ENCODE measurements around the gene TNFAIP8. TPM values are rescaled to one million over a fixed set of nuclear protein-coding genes. Genes with fewer than 3 reads are reported as not detected.

The TNFAIP8 gene
- 35.6 and 40.6 TPM in 2 replicates for total RNA-seq (ENCODE audit: low replicate concordance)

DNA sequence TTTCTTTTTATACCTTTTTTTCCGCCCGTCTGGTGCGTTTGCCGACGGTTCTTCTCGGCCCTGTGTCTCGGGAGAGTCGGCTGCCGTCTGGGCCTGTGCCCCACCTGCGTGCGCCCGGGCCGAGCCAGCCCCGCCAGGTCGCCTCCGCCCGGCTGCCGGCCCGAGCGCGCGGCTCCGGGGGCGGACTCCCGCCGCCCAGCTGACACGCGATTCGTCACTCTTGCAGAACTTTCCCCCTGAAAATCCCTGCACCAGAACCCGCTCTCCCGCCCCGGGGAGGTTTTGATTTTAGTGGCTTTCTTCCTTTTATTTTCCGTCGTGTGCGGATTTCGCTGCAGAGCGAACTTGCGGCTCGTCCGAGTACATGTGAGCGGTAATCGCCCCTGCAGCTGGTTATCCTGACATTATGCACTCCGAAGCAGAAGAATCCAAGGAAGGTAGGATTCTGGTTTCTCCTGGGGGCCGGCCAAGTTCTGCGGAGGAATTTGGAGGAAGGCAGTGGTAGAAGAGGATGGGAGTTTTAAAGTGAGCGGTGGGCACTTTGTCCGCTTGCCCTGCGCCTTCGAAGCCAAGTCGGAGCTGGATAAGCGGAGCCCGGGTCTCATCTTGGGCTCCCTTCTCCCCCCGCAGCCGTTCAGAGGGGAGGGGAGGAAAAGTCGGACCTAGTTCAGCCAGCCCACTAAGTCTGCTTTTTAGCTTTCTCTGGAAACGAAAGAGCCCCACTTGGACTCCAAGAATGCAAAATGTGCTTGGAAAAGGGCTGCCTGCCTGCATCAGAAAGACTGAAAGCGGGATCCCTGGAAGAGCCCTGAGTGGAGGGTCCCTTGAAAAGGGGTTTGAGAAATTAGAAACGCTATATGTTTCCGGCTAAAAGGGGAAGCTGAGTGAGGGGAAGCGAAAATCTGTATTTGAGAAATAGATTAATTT is at the start of gene TNFAIP8:
TNFAIP8 (plus strand) TSS at position 335 of the 927 bp plus-strand sequence; CDS start at position 407, 72 bp downstream.
- no peaks in the 10 kb centered on the region for H3K36me3 ChIP-seq
- peak; percentile 71 for TF ChIP-seq EZH2 (IDR thresholded peaks at IDR 0.05)
- TF ChIP-seq, protein P1, sequence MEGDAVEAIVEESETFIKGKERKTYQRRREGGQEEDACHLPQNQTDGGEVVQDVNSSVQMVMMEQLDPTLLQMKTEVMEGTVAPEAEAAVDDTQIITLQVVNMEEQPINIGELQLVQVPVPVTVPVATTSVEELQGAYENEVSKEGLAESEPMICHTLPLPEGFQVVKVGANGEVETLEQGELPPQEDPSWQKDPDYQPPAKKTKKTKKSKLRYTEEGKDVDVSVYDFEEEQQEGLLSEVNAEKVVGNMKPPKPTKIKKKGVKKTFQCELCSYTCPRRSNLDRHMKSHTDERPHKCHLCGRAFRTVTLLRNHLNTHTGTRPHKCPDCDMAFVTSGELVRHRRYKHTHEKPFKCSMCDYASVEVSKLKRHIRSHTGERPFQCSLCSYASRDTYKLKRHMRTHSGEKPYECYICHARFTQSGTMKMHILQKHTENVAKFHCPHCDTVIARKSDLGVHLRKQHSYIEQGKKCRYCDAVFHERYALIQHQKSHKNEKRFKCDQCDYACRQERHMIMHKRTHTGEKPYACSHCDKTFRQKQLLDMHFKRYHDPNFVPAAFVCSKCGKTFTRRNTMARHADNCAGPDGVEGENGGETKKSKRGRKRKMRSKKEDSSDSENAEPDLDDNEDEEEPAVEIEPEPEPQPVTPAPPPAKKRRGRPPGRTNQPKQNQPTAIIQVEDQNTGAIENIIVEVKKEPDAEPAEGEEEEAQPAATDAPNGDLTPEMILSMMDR (IDR thresholded peaks at IDR 0.05) = no peak
- TF ChIP-seq EZH2phosphoT487 (IDR thresholded peaks at IDR 0.05) = peak; percentile 65
- H3K27ac ChIP-seq = no peak within 1 kb of the TSS
- H3K27me3 ChIP-seq = peaks cover 43% of the 10 kb centered on the region
- H3K9me3 Mint-ChIP-seq = no peaks in the 10 kb centered on the region
- H4K20me1 ChIP-seq (ENCODE audit: low read depth) = peaks cover 25% of the 10 kb centered on the region
- H3K4me3 ChIP-seq = peak within 1 kb of the TSS; percentile 68
- peak within 1 kb of the TSS; percentile 10 for H3K27ac Mint-ChIP-seq
- H3K79me2 ChIP-seq (ENCODE audit: low read depth) = no peaks in the 10 kb centered on the region
- no peaks in the 10 kb centered on the region for H3K36me3 Mint-ChIP-seq
- H3K4me3 Mint-ChIP-seq = peak within 1 kb of the TSS; percentile 88
- H3K4me2 ChIP-seq = peak within 1 kb of the TSS; percentile 89
- peaks cover 22% of the 10 kb centered on the region for H3F3A ChIP-seq (ENCODE audit: low read depth)
- H3K27me3 Mint-ChIP-seq (ENCODE audit: insufficient read depth, low read depth) = peaks cover 16% of the 10 kb centered on the region
- H3K9me3 ChIP-seq (ENCODE audit: low read depth) = no peaks in the 10 kb centered on the region
- H3K4me1 ChIP-seq = peaks cover 8% of the 10 kb centered on the region
- peak within 1 kb of the TSS; percentile 88 for H2AFZ ChIP-seq (replicated peaks)
- peak within 1 kb of the TSS; percentile 6 for H3K9ac ChIP-seq
- DNase-seq (ENCODE audit: low spot score) = peak; percentile 74
- H3K4me1 Mint-ChIP-seq = peaks cover 25% of the 10 kb centered on the region

DNA sequence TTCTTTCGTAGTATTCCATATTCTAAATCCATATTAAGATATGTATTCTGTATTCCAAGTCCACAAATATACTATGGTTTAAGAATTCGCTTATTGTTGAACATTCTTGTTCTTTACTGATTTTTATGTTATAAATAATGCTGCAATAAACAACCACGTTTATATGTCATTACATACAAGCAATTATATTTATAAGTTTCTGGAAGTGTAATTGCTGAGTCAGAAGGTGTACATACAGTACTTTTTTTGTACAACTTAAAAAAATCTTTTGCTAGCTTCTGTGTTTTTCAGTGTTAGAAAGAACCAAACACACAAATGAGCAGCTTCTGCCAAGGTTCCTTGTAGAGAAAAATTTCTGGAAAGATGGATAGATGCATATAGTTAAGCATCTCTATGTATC is 48.6 kb upstream of the TNFAIP8 start:
- TF ChIP-seq EZH2phosphoT487 (IDR thresholded peaks at IDR 0.05) = no peak
- TF ChIP-seq, protein P1 (IDR thresholded peaks at IDR 0.05) = no peak
- Histone ChIP-seq H3K9me3 (ENCODE audit: low read depth) (no peaks in the 10 kb centered on the region), H4K20me1 (ENCODE audit: low read depth) (no peaks in the 10 kb centered on the region), H3K27me3 (no peaks in the 10 kb centered on the region), H3K4me3 (no peak overlapping the region), H3K4me1 (no peaks in the 10 kb centered on the region), H3F3A (ENCODE audit: low read depth) (no peaks in the 10 kb centered on the region), H2AFZ (replicated peaks) (no peak overlapping the region), H3K36me3 (no peaks in the 10 kb centered on the region), H3K27ac (no peak overlapping the region), H3K9ac (no peak overlapping the region), H3K4me2 (no peak overlapping the region), H3K79me2 (ENCODE audit: low read depth) (no peaks in the 10 kb centered on the region)
- Mint-ChIP-seq H3K4me1 (no peaks in the 10 kb centered on the region), H3K4me3 (no peak overlapping the region), H3K36me3 (no peaks in the 10 kb centered on the region), H3K9me3 (no peaks in the 10 kb centered on the region), H3K27ac (no peak overlapping the region), H3K27me3 (ENCODE audit: insufficient read depth, low read depth) (peaks cover 5% of the 10 kb centered on the region)
- no peak for DNase-seq (ENCODE audit: low spot score)

DNA sequence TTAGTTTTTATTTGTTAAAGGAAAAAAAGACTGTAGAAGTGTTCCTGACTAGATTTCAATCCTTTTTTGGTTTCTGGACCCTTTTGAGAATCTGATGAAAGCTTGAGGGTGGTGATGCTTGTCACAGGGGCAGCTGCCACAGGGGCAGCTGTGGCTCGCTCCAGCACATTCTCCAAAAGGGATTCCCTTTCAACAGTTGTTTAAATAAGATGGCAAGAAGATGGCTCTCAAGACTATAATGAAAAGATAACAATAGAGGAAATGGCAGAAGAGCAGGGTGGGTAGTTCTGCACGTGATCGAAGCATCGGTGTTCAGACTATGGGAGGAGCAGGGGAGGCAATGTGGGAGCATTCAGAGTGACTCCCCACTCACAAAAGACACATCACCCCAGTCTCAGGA is 46.5 kb upstream of the TNFAIP8 start:
- H3K36me3 ChIP-seq = no peaks in the 10 kb centered on the region
- no peaks in the 10 kb centered on the region for H3K4me1 Mint-ChIP-seq
- H3F3A ChIP-seq (ENCODE audit: low read depth) = no peaks in the 10 kb centered on the region
- H3K4me3 Mint-ChIP-seq = no peak overlapping the region
- no peaks in the 10 kb centered on the region for H3K9me3 ChIP-seq (ENCODE audit: low read depth)
- H3K79me2 ChIP-seq (ENCODE audit: low read depth) = no peaks in the 10 kb centered on the region
- H3K9ac ChIP-seq = no peak overlapping the region
- H3K9me3 Mint-ChIP-seq = no peaks in the 10 kb centered on the region
- no peak overlapping the region for H3K27ac ChIP-seq
- DNase-seq (ENCODE audit: low spot score) = no peak
- no peak overlapping the region for H2AFZ ChIP-seq (replicated peaks)
- H3K27me3 Mint-ChIP-seq (ENCODE audit: insufficient read depth, low read depth) = peaks cover under 1% of the 10 kb centered on the region
- H3K4me3 ChIP-seq = no peak overlapping the region
- H3K36me3 Mint-ChIP-seq = no peaks in the 10 kb centered on the region
- no peaks in the 10 kb centered on the region for H3K4me1 ChIP-seq
- H3K27me3 ChIP-seq = no peaks in the 10 kb centered on the region
- no peak overlapping the region for H3K27ac Mint-ChIP-seq
- TF ChIP-seq EZH2 (IDR thresholded peaks at IDR 0.05) = no peak
- TF ChIP-seq, protein P1 (IDR thresholded peaks at IDR 0.05) = no peak
- no peak for TF ChIP-seq EZH2phosphoT487 (IDR thresholded peaks at IDR 0.05)
- no peak overlapping the region for H3K4me2 ChIP-seq
- H4K20me1 ChIP-seq (ENCODE audit: low read depth) = no peaks in the 10 kb centered on the region

Data from neural progenitor cell (in vitro differentiated cells).